GM12864 (cell line): ENCODE measurements around the gene WDR36.

Experiments
- DNase-seq: peaks from one replicate; pipeline ENCODE4 v3.0.0-alpha.2; 2011; ENCODE audit warnings: low read depth
- H3K4me3 ChIP-seq: 2 replicates; pipeline ENCODE4 v1.5.1; 2011; ENCODE audit warnings: mild to moderate bottlenecking, low read depth, low read length, control low read depth
- TF ChIP-seq, protein P1 (sequence below): IDR thresholded peaks from 2 replicates; pipeline ENCODE4 v1.5.1; 2011; ENCODE audit warnings: low read depth, mild to moderate bottlenecking, moderate library complexity, low read length, control low read depth, inconsistent platforms; ENCODE audit errors: missing control alignments

WDR36 gene

GRCh38 chr5:111074244-111074643 is 17.9 kb upstream of the WDR36 start:
- no peak for DNase-seq
- H3K4me3 ChIP-seq: no peak overlapping the region
- TF ChIP-seq, protein P1, sequence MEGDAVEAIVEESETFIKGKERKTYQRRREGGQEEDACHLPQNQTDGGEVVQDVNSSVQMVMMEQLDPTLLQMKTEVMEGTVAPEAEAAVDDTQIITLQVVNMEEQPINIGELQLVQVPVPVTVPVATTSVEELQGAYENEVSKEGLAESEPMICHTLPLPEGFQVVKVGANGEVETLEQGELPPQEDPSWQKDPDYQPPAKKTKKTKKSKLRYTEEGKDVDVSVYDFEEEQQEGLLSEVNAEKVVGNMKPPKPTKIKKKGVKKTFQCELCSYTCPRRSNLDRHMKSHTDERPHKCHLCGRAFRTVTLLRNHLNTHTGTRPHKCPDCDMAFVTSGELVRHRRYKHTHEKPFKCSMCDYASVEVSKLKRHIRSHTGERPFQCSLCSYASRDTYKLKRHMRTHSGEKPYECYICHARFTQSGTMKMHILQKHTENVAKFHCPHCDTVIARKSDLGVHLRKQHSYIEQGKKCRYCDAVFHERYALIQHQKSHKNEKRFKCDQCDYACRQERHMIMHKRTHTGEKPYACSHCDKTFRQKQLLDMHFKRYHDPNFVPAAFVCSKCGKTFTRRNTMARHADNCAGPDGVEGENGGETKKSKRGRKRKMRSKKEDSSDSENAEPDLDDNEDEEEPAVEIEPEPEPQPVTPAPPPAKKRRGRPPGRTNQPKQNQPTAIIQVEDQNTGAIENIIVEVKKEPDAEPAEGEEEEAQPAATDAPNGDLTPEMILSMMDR: no peak

DNA sequence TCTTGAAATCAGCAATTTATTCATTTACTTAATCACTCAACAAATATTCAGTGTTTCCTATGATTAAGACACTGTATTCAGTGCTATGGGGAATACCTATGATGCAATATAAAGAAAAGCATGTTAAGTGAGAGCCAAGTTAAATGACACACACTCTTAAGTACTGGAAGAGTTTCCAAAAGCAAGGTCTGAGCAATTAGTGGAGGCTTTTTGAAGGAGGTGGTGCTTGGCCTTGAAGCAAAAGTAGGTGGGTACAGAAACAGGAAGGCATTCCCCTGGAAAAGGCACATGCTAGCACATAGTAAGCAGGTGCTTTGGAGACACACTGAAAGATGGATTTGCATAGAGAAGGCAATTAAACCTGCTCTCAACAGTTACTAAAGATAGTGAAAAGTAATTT is 16.6 kb upstream of the WDR36 start:
- no peak overlapping the region for H3K4me3 ChIP-seq
- TF ChIP-seq, protein P1: no peak
- no peak for DNase-seq

- no peak overlapping the region for H3K4me3 ChIP-seq
- TF ChIP-seq, protein P1: no peak
- DNase-seq: no peak
These were observed 16.1 kb upstream of the WDR36 start for GRCh38 chr5:111076091-111076490.

DNA sequence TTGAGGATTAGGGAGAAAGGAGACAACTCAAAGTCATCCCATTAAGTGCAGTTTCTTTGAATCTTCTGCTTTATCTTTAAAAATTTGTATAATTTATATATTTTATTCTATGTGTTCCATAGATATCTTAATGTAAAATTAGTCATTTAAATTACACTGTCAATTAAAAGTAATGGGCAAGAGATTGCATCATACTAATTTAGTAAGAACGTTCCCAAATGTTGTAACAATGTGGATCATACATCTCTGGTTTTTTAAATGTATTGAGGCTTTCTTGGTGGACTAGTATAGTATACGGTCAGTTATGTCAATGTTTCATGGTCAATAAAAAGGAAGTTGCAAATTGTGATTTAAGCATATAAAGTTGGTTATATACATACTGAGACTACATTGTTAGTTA is 14.5 kb upstream of the WDR36 start:
- H3K4me3 ChIP-seq: no peak overlapping the region
- TF ChIP-seq, protein P1: no peak
- DNase-seq: no peak

GRCh38 chr5:111079846-111080245 is 12.3 kb upstream of the WDR36 start:
- DNase-seq: no peak
- TF ChIP-seq, protein P1: no peak

GRCh38 chr5:111083323-111083722 is 8.8 kb upstream of the WDR36 start:
- DNase-seq: no peak
- TF ChIP-seq, protein P1: no peak
- no peak overlapping the region for H3K4me3 ChIP-seq

More at GRCh38 chr5:111079846-111080245, 12.3 kb upstream of the WDR36 start:
- H3K4me3 ChIP-seq: no peak overlapping the region

GRCh38 chr5:111095982-111096381 is 3.8 kb downstream of the WDR36 start:
- no peak for DNase-seq
- TF ChIP-seq, protein P1: no peak
- no peak overlapping the region for H3K4me3 ChIP-seq
